ENCODE data around the gene GABBR1.
"Not testable (repeated sequence)": the region's sequence is repeated elsewhere in the genome, so short reads cannot be mapped to it uniquely, and the experiment has no call there.

Gene GABBR1

GRCh38 chr6:29632789-29633533 lies at the start of gene GABBR1:
Gene GABBR1 (minus strand): TSS chr6:29633183. CDS start chr6:29632385, 798 bp downstream.
- no peak for DNase-seq

GRCh38 chr6:29681811-29682210 lies 48.8 kb upstream of the GABBR1 start:
- DNase-seq, result no peak

GRCh38 chr6:29680904-29681303 lies 47.9 kb upstream of the GABBR1 start, which contains the start of gene ZFP57:
Gene ZFP57 (minus strand): TSS chr6:29681152. CDS start chr6:29677003, 4,149 bp downstream.
- no peak for DNase-seq

GRCh38 chr6:29680416-29680815 lies 47.4 kb upstream of the GABBR1 start:
- DNase-seq, result no peak

- DNase-seq, result no peak
These were observed 47.0 kb upstream of the GABBR1 start for GRCh38 chr6:29679962-29680361.

- no peak for DNase-seq
These were observed 45.1 kb upstream of the GABBR1 start for GRCh38 chr6:29678114-29678513.

GRCh38 chr6:29676981-29677601 lies 44.1 kb upstream of the GABBR1 start:
- DNase-seq, result no peak

GRCh38 chr6:29675561-29675960 lies 42.6 kb upstream of the GABBR1 start:
- DNase-seq, result no peak

GRCh38 chr6:29674008-29674407 lies 41.0 kb upstream of the GABBR1 start:
- DNase-seq, result no peak

- DNase-seq, result no peak
These were observed 40.2 kb upstream of the GABBR1 start for GRCh38 chr6:29673161-29673560.

GRCh38 chr6:29672116-29672515 lies 39.1 kb upstream of the GABBR1 start:
- DNase-seq, result not testable (repeated sequence)

GRCh38 chr6:29671026-29671425 lies 38.0 kb upstream of the GABBR1 start:
- DNase-seq, result no peak

GRCh38 chr6:29667158-29667557 lies 34.2 kb upstream of the GABBR1 start:
- DNase-seq, result no peak

GRCh38 chr6:29666826-29667130 lies 33.8 kb upstream of the GABBR1 start:
- DNase-seq, result no peak

GRCh38 chr6:29665942-29666825 lies 33.2 kb upstream of the GABBR1 start:
- no peak for DNase-seq

- no peak for DNase-seq
These were observed 30.5 kb upstream of the GABBR1 start for GRCh38 chr6:29663300-29664042.

- DNase-seq, result not testable (repeated sequence)
These were observed 28.6 kb upstream of the GABBR1 start for GRCh38 chr6:29661502-29662141.

GRCh38 chr6:29661071-29661470 lies 28.1 kb upstream of the GABBR1 start:
- no peak for DNase-seq

- DNase-seq, result no peak
These were observed 23.8 kb upstream of the GABBR1 start, which contains the start of gene MOG for GRCh38 chr6:29656798-29657197. Gene MOG (plus strand): TSS chr6:29657092. CDS start chr6:29657210, 118 bp downstream.

- DNase-seq, result no peak
These were observed 23.2 kb upstream of the GABBR1 start for GRCh38 chr6:29656157-29656556.

GRCh38 chr6:29655658-29656057 lies 22.7 kb upstream of the GABBR1 start:
- no peak for DNase-seq

- DNase-seq, result no peak
These were observed 20.6 kb upstream of the GABBR1 start for GRCh38 chr6:29653452-29654038.
